Choroid plexus epithelial cell (primary cell): ENCODE measurements around the gene DSTN.
A peak's percentile ranks its signal among the peaks of the same experiment; 100 is the strongest.

Experiments used
- DNase-seq: peaks from one replicate; pipeline ENCODE4 v3.0.0-alpha.2; 2010; ENCODE audit warnings: low read depth
- H3K4me3 ChIP-seq: 2 replicates; pipeline ENCODE4 v1.5.1; 2011; ENCODE audit warnings: low read depth, mild to moderate bottlenecking, control low read depth, low read length, moderate library complexity
- CTCF ChIP-seq: conservative IDR thresholded peaks from 2 replicates; pipeline ENCODE4 v1.5.1; 2011; ENCODE audit warnings: low read depth, mild to moderate bottlenecking, control low read depth, inconsistent platforms, low read length, moderate library complexity

Gene DSTN

GRCh38 chr20:17529586-17529985, 40.3 kb upstream of the DSTN start:
- no peak for DNase-seq
- no peak overlapping the region for H3K4me3 ChIP-seq
- no peak for TF ChIP-seq CTCF

DNA sequence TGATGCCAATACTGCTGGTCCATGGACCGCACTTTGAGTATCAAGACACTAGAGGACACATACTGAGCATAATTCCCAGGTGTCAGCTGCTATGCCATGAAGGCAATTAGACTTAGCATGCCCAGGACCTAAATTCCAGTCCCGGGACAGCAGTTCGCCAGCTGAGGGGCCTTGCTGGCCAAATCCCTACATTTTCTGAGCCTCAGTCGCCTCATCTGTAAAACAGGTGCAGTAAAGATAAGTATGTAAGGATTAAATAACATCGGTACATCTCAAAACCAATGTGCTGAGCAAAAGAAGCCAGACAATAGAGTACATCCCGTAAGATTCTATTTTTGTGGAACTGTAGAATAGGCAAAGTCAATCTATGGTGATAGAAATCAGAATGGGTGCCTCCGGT, 39.7 kb upstream of the DSTN start:
- no peak for TF ChIP-seq CTCF
- no peak overlapping the region for H3K4me3 ChIP-seq

GRCh38 chr20:17530716-17531664, 38.9 kb upstream of the DSTN start, which contains the start of gene BFSP1:
TSS of gene BFSP1 (minus strand) at chr20:17531379. CDS start at chr20:17531329, 50 bp downstream.
- no peak for TF ChIP-seq CTCF
- DNase-seq, result peak; percentile 72

More for the DNA sequence above, 39.7 kb upstream of the DSTN start:
- no peak for DNase-seq

GRCh38 chr20:17531665-17532025, 38.2 kb upstream of the DSTN start:
- no peak for DNase-seq
- TF ChIP-seq CTCF, result no peak
- H3K4me3 ChIP-seq, result peak overlapping the region; percentile 56

More at GRCh38 chr20:17530716-17531664, 38.9 kb upstream of the DSTN start, which contains the start of gene BFSP1:
- H3K4me3 ChIP-seq, result peak within 1 kb of the TSS; percentile 56

- H3K4me3 ChIP-seq, result no peak overlapping the region
- no peak for TF ChIP-seq CTCF
- peak; percentile 82 for DNase-seq
These were observed 36.5 kb upstream of the DSTN start for GRCh38 chr20:17533396-17533795.

GRCh38 chr20:17534077-17534476, 35.8 kb upstream of the DSTN start:
- DNase-seq, result no peak
- no peak for TF ChIP-seq CTCF
- H3K4me3 ChIP-seq, result no peak overlapping the region
